HG03045 (cell line): ENCODE results near the gene JADE3.

ENCODE experiments used
- ATAC-seq: cut with Tn5 transposase; IDR thresholded peaks from one replicate; pipeline ENCODE4 v1.9.1; 2021; ENCODE audit warnings: mild to moderate bottlenecking, moderate library complexity; ENCODE audit not compliant: unreplicated experiment

The JADE3 gene

DNA sequence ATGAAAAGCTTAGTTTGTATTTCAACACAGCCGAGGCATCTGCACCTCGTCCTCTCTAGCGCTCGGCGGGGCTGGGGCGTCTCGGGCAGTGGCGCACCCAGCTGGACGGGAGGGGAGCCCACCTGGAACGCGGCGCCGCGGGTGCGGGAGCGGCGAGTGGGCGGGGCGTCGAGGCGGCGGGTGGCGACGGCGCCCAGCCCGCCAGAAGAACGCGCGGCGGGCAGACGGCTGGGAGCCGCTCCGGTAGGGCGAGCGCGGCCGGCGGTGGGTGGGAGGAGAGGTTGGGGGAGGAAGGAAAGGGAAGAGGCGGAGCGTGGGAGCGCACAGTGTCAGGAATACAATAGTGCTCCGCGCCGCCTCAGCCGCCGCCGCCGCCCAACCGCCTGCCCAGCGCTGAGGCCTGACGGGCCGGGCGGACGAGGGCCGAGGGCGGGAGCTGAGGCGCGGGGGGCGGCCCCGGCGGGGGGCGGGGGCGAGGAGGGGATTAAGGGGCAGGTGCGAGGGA is at the start of gene JADE3:
TSS of gene JADE3 (plus strand) at position 324 of the 505 bp plus-strand sequence. CDS start 72,474 bp downstream, outside the sequence.
- ATAC-seq: no peak

DNA sequence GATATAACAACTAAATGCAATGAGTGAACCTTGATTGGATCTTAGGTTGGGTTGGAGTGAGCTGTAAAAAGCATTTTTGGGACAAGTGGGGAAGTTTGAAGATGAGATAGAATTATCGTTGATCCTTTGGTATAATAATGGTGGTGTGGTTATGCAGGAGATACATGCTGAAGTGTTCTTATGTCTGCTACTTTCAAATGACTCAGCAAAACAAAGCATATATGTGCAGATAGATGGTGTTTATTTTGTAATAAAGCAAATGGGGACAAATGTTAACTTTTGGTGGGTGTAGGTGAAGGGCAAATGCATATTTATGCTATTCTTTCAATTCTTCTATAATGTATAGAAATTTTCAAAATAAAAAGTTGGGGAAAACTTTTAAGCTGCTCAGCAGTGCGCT is 49.1 kb upstream of the JADE3 start:
- ATAC-seq: no peak

DNA sequence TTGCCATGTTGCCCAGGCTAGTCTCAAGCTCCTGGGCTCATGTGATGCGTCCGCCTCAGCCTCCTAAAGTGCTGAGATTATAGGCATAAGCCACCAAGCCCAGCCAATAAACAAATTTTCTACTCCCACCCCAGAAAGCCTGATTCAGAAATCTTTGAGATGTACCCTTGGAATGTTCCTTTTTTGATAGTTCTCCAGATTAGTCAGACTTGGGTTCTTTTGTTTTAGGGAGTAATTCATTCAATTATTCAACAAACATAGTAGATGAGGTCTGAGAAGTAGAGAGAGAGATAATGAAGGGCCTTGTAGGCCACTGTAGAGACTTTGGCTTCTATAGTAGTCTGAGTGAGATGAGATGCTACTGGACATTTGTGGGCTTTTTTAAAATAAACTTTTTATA is 47.6 kb upstream of the JADE3 start:
- ATAC-seq: no peak

DNA sequence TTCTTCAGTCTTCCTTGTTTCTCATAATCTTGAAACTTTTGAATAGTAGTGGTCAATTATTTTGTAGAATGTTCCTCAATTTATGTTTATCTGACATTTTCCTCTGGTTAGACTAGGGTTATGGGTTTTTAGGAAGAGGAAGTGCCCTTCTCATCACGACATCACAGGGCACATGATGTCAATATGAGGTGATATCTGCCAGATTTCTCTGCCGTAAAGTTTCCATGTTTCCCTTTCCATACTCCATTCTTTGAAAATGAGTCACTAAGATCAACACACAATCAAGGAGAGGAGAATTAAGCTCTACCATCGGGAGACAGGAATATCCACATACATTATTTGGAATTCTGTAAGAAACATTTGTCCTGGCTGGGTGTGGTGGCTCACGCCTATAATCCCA is 46.9 kb upstream of the JADE3 start:
- no peak for ATAC-seq

DNA sequence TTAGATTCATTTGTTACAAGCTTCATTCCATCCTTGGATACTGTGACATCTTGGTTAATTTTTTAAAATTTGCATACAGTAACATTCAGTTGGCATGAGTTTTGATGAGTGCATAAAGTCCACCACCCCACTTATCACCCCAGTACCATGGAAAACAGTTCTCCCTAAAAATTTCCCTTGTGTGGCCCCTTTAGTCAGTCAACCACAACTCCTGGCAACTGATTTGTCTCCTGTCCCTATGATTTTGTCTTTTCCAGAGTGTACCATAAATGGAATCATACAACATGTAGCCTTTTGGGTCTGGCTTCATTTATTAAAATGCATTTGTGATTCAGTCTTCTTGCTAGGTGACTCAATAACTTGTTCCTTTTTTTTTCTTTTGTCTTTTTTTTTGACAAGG is 45.5 kb upstream of the JADE3 start:
- no peak for ATAC-seq

DNA sequence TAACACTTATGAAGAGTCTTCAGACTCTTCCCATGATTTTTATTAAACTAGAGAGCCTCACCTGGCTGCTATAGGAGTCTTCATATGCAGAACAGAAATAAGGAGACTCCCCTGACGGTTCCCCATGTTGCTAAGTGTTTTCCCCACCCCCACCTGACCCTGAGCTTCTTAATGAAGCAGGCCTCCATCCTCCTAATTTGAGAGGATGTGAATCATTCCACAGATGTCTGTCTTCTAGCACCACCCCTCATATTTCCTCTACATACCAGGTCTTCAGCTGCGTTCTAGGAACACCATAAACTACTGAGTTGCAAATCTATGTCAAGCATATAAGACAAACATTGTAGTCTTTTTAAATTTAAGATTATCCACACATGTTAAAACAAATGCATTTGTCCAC is 38.5 kb upstream of the JADE3 start:
- ATAC-seq: no peak

DNA sequence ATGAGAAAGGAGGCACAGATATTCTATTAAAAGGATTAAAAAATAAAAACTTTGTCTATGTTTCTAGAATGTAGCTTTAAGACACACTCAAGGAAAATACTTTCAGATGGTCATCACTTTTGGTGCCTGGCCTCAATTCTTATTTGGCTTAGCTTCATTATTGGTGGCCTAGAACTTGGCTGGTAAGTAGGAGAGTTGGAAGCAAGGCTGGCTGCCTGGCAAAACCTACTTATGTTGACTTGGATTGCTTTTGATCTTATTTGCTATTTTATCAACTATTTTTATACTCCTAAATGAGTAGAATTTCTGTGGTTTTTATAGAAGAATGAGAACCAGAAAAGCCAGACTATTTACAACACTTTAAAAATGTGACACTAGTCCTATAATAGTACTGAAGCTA is 35.3 kb upstream of the JADE3 start:
- no peak for ATAC-seq

DNA sequence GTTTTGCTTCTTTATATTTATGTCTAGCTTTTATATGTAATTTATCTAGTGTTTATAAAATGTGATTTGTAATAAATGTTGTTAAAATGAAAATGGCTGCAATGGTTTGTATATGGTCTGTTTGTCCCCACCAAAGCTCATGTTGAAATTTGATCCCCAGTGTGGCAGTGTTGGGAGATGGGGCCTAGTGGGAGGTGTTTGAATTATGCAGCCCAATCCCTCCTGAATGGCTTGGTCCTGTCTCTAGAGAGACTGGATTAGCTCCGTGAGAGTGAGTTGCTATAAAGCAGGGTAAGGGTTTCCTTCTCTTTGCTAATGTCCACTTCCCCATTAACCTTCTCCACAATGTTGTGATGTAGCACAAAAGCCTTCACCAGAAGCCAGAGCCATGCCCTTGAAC is 30.0 kb upstream of the JADE3 start:
- no peak for ATAC-seq

DNA sequence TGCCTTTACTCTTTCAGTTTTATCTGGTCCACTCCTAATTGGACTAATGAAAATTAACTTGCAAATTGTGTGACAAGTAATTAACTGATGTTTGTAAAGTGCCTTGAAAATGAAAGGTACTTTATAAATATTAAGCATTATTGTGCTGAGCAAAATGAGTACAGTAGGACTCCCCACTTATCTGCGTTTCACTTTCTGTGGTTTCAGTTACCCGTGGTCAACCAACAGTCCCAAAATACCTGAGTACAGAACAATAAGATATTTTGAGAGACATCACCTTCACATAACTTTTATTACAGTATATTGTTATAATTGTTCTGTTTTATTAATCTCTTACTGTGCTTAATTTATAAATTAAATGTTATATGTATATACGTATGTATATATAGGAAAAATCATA is 27.4 kb upstream of the JADE3 start:
- no peak for ATAC-seq

DNA sequence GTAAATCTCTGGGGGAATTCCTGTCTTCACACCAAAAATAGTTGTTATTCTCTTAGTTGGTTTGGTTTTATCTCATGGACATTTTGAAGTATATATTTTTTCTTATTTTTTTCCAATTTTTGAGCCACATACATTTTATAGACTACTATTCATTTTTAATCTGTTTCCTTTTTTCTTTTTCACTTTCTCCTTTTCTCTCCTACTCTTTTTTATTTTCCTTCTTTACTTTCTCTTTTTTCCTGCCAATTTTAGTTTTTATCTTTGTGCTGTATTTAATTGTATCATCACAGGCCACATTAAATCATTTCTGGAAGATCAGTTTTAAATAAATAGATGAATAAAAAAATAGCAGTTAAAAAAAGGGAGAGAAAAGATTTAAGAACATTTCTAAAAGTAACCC is 14.0 kb upstream of the JADE3 start:
- no peak for ATAC-seq

DNA sequence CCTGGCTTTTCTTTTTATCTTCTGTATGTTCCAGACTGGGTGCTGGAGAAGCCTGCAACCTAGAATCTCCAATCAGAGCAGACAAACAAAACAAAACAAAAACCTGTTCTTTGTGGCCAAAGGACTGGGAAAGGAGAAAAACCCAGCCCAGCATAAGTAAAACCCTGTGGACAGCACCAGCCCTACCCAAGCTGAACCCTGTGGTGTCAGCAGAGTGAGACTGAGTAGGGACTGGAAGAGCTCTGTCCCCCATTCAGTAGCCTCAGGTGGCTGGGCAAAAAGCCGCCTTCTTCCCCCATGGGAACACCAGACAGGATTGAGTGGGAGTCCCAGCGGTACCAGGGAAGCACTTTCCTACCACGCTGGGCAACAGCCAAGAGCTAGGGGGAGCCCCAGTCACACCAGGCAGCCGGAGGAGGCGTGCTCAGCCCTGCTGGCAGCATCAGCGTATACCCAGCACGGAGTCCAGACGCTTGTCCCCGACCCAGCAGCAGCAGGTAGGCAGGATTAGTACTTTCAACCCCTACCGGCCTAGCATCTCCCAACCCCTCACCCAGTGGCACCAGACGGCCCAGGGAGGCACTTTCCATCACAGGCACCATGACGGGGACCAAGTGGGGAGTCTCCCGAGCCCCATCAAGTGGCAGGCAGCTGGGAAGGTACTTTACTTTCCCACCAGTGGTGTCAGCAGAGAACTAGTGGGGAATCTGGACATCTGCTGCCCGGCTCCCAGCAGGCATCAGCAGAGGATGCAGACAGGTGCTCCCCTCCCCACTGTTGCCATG is 8.6 kb upstream of the JADE3 start:
- peak; percentile 80 for ATAC-seq

DNA sequence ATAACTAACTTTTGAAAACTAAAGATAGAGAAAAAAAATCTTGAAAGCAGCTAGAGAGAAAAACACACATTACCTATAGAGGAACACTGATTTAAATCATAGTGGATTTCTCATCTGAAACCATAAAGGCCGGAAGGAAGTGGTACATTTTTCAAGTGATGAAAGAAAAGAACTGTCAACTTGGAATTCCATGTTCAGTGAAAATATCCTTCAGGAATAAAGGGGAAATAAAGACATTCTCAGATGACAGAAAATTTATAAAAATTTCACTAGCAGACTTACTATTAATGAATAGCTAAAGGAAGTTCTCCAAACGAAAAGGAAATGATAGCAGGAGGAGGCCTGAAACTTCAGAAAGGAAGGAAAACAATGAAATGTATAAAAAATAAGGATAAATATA is 7.6 kb upstream of the JADE3 start:
- ATAC-seq: no peak

DNA sequence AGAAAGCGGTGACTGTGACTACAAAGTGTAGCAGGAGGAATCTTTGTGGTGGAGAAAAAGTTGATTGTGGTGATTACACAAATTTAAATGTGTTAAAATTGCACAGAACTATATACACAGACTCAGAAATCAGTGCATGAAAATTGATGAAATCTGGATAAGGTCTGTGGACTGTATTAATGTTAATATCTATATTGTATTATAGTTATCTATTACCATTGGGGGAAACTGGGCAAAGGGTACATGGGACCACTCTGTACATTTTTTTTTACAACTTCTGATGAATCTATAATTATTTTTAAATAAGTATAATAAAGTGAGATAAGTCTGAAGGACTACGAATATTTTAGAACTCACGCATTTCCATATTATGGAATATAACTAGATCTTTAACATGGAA is 1.8 kb upstream of the JADE3 start:
- no peak for ATAC-seq

DNA sequence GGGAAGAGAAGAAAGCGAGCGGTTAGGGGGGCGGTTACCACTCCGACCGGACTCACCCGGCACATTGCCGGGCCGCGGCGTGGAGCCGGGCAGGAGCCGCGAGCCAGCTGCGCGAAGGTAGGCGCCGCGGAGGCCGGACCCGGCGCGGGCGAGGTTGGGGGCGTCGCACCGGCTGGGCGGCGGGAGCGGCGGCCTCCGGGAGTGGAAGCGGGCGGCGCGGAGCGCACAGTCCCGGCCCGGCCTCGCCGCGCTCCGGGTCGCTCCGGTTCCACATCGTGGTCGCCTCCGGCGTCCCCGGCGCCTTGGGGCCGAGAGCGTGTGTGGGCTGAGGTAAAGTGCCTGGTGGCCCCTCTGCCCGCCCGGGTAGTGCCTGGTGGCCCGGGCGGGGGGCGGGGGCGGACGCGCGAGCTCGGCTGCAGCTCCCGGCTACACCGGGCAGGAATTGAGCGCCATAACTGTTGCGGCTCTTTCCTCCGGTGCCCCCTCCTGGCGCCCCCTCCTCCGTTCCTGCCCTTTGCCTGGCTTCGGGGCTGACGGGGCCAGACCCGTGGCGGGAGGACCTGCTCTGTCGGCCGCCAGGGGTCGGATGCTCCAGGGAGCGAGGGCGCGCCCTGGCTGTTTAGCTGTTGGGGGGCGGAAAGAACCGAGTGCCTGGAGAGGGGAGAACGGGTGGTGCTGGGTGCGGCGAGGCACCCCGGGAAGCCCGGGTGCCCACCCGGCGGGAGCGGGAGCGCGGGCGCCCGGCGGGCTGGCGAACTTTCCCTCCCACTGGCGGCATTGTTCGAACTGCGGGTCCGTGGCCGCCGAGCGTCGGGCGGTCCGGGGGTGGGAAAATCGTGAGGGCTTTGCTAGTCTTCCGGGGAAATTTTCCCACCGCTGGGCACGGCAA is 626 bp downstream of the JADE3 start:
- no peak for ATAC-seq

DNA sequence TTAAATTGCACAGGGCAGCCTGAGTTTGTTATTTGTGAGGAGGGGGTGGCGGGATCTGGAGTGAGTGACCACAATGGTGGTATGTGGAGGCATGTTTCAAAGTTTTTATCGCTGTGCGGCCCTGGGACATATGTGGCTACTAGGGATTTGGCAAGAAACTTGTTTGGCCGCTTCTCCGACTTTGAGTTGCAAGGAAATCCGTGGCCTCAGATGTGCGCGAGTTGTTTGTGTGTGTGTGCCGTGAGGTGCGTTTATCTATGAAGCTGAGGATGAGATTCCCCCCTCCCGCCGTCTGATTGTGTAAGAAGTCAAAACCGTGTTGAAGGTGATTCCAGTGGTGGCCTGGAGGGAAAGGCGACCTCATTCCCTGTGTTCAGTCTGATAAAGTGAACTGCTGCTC is 1.4 kb downstream of the JADE3 start:
- ATAC-seq: no peak

DNA sequence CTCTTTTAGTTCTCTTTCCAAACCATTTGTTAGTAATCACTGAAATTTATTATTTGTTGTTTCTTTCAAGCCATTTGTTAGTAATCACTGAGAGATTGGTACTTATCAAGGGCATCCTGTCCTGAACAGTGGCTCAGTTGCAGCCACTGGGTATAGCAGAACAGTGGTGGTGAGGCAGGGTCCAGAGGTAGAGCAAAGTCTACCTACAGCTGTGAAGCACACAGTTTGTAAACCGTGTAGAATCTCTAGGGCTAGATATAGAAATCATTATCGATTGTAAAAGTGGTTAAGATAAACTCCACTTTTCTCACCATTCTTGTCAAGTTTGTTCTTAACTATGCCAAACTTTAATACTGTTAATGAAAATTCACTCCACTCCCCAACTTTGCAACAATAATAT is 4.1 kb downstream of the JADE3 start:
- ATAC-seq: no peak

DNA sequence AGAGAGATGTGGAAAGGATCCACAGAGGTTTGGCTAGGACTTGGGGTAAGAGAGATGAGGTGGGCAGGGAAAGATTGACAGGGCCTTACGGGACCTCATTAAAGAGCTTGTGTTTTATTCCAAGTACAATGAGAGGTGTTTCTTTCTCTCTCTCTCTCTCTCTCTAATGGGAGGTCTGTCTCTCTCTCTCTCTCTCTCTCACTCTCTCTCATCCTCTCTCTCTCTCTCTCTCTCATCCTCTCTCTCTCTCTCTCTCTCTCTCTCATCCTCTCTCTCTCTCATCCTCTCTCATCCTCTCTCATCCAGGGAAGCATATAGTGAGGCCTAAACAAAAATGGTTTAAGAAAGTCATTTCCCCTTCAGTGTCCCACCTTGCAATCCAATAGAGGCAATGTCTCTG is 5.4 kb downstream of the JADE3 start:
- no peak for ATAC-seq

DNA sequence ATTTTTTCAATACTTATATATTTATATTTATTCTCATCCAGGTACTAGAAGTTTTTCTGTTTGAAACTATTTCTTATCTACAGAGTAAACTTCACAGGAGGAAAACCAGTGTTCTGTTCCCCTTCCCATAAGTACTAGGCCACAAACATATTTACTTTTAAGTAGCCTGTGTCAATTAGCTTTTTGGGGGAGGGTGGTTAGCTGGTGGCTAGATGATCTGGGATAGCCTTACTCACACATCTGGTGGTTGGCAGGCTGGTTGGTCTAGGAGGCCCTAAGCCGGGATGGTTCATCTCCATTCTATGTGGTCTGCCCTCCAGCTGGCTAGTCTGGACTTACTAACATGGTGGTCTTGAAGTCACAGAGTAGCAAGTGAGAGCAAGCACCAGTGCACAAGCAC is 6.2 kb downstream of the JADE3 start:
- no peak for ATAC-seq

DNA sequence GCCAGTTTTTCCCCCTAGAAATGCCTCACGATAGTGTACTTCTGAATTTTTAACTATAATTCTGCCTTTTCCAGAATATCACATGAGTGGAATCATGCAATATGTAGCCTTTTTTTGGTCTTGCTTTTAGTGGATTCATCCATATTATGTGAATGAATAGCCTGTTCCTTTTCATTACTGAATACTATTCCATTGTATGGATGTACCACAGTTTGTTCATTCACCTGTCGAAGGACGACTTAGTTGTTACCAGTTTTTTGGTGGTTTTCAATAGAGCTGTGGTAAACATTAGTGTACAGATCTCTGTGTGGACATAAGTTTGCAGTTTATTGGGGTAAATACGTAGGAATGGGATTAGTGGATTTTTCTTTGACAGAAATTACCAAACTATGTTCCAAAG is 8.0 kb downstream of the JADE3 start:
- no peak for ATAC-seq

DNA sequence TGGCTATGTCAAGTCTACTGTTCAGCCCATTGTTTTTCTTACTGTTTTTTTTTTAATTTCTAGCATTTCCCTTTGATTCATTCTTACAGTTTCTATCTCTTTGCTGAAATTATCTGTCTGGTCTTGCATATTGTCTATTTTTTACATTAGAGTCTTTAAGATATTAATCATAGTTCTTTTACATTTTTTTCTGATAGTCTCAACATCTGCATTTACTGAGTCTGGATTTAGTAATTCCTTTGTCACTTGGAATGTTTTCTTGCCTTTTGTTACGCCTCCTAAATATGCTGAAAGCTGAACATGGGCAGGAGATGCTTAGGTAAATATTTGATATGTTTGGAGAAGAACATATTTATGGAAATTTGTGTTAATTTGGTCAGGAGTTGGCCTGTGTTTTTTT is 10.4 kb downstream of the JADE3 start:
- no peak for ATAC-seq

DNA sequence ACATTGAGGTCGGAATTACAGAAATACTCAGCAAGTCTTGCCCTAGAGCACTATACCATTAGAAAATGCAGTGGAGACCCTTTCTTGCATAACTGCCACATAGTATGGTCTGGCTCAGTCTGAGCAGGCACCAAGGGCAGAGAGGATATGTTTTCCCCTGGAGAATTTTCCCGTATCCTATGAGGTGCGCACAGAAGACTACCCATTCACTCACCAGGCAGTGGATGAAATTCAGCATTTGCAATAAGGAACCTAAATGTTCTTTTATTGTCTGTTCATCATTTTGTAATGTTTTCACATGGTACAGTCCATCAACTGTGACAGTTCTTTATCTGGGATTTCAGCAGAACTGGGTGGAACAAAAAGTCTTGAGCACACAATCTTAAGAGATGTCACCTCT is 15.5 kb downstream of the JADE3 start:
- no peak for ATAC-seq
